Transverse colon (tissue), 4 donors: Measurements from ENCODE around the gene GPC2. TPM values are rescaled to one million over a fixed set of nuclear protein-coding genes. Genes with fewer than 3 reads are reported as not detected.
"Not testable (repeated sequence)": the region's sequence is repeated elsewhere in the genome, so short reads cannot be mapped to it uniquely, and the experiment has no call there.

Experiments
- DNase-seq: peaks from one replicate; pipeline ENCODE4 v3.0.0-alpha.2; 2019
- H3K27ac ChIP-seq, 4 donors: fragments of 200-600 bp; sonication (generic); 2 replicates each; pipeline ENCODE4 v1.5.1; 2016 to 2018; ENCODE audit warnings: inconsistent platforms in 4 of 4
- H3K27me3 ChIP-seq: fragments of 200-600 bp; sonication (generic); 2 replicates; pipeline ENCODE4 v1.5.1; 2017; ENCODE audit warnings: inconsistent platforms
- H3K36me3 ChIP-seq, 4 donors: fragments of 200-600 bp; sonication (generic); 2 replicates each; pipeline ENCODE4 v1.5.1; 2017 to 2019; ENCODE audit warnings: inconsistent platforms in 4 of 4
- H3K4me1 ChIP-seq, 4 donors: fragments of 200-600 bp; sonication (generic); 2 replicates each; pipeline ENCODE4 v1.5.1; 2017 to 2020; ENCODE audit warnings: inconsistent platforms in 4 of 4
- H3K4me3 ChIP-seq, 4 donors: fragments of 200-600 bp; sonication (generic); 1 replicate in 1 of 4; 2 replicates in 3 of 4; pipeline versions ENCODE4 v1.5.1 to v1.6.1; 2017 to 2019; ENCODE audit warnings: inconsistent platforms in 4 of 4
- H3K9me3 ChIP-seq, 2 donors: fragments of 200-600 bp; sonication (generic); 2 replicates each; pipeline ENCODE4 v1.5.1; 2017 to 2019; ENCODE audit warnings: inconsistent platforms in 2 of 2
- EP300 ChIP-seq: sonication (generic); formaldehyde crosslinking; IDR thresholded peaks from one replicate; pipeline ENCODE4 v1.6.1; 2017; ENCODE audit warnings: antibody characterized with exemption, low read depth
- POLR2A ChIP-seq: fragments of 450-650 bp; IDR thresholded peaks from one replicate; pipeline ENCODE4 v1.6.1; 2016; ENCODE audit warnings: antibody characterized with exemption, mild to moderate bottlenecking, moderate library complexity
- POLR2AphosphoS5 ChIP-seq, 3 donors: sonication (generic); formaldehyde crosslinking; IDR thresholded peaks; one replicate each; pipeline ENCODE4 v1.6.1; 2016; ENCODE audit warnings: antibody characterized with exemption in 3 of 3
- WGBS, 2 donors: methylation state at CpG; one replicate each; pipeline ENCODE4 v1.1.5; 2018; ENCODE audit warnings: low coverage in 1 of 2; 5-methylcytosine and 5-hydroxymethylcytosine counted together
- in situ Hi-C, 4 donors: fragments of 200-750 bp; cut with MboI; loops; one replicate each; pipeline versions ENCODE4 v1.15.0 to v1.15.1; 2017; ENCODE audit warnings: low sequenced_read_pairs in 3 of 4, low pct_ligation_motif_present in 1 of 4, low pct_unique_long_range_greater_than_20kb in 1 of 4
- intact Hi-C: fragments of 100-400 bp; cut with DNase I; formaldehyde crosslinking; loops from one replicate; pipeline ENCODE4 v1.15.1; 2023; ENCODE audit warnings: low total_unique reads
- total RNA-seq, 4 donors: library from RNA; depleted of rRNA; stranded (reverse); fragments of >200 nt; gene quantifications; one replicate each; pipeline ENCODE4 v1.1.0, GENCODE V29; 2016
- TF ChIP-seq, protein P1 (sequence below), 5 experiments: fragments of 200-600 bp in 3 of 5; fragments of 450-650 bp in 2 of 5; sonication (generic) in 3 of 5; IDR thresholded peaks; 1 replicate in 2 of 5; 2 replicates in 3 of 5; pipeline ENCODE4 v1.5.1; 2016 to 2017; ENCODE audit warnings: antibody characterized with exemption in 5 of 5, inconsistent platforms in 3 of 5, mild to moderate bottlenecking in 2 of 5, moderate library complexity in 1 of 5

The GPC2 gene
- total RNA-seq, 4 donors from 2014 or later = 3.5 to 17.2 (median 12.5) TPM; not detected in 1

- Histone ChIP-seq H3K4me1 (peaks cover 0 to 8% (median 2%) of the 10 kb centered on the region in 4 donors), H3K27ac (no peak overlapping the region), H3K9me3 (no peaks in the 10 kb centered on the region), H3K4me3 (no peak overlapping the region), H3K27me3 (no peaks in the 10 kb centered on the region), H3K36me3 (no peaks in the 10 kb centered on the region)
- WGBS, 2 donors = 51 to 83% methylated on average over 2 to 3 of the region's 3 CpGs
- in situ Hi-C loops (no loop called here), intact Hi-C loops (no loop called here)
- no peak for DNase-seq
- TF ChIP-seq EP300 (no peak), POLR2A (no peak), POLR2AphosphoS5 (IDR thresholded peaks at IDR 0.05) (no peak)
- TF ChIP-seq, protein P1, sequence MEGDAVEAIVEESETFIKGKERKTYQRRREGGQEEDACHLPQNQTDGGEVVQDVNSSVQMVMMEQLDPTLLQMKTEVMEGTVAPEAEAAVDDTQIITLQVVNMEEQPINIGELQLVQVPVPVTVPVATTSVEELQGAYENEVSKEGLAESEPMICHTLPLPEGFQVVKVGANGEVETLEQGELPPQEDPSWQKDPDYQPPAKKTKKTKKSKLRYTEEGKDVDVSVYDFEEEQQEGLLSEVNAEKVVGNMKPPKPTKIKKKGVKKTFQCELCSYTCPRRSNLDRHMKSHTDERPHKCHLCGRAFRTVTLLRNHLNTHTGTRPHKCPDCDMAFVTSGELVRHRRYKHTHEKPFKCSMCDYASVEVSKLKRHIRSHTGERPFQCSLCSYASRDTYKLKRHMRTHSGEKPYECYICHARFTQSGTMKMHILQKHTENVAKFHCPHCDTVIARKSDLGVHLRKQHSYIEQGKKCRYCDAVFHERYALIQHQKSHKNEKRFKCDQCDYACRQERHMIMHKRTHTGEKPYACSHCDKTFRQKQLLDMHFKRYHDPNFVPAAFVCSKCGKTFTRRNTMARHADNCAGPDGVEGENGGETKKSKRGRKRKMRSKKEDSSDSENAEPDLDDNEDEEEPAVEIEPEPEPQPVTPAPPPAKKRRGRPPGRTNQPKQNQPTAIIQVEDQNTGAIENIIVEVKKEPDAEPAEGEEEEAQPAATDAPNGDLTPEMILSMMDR (IDR thresholded peaks at IDR 0.05) = no peak
Measured at GRCh38 chr7:100189061-100189460, 11.9 kb upstream of the GPC2 start.

GRCh38 chr7:100185726-100186125 lies 8.5 kb upstream of the GPC2 start:
- TF ChIP-seq, protein P1 (IDR thresholded peaks at IDR 0.05) = no peak
- no peak for TF ChIP-seq POLR2AphosphoS5 (IDR thresholded peaks at IDR 0.05)
- TF ChIP-seq EP300 = no peak
- no peak for TF ChIP-seq POLR2A
- DNase-seq = no peak
- no peaks in the 10 kb centered on the region for H3K27me3 ChIP-seq
- no peak overlapping the region for H3K4me3 ChIP-seq
- H3K9me3 ChIP-seq = no peaks in the 10 kb centered on the region
- no peak overlapping the region for H3K27ac ChIP-seq
- intact Hi-C loops (no loop called here), in situ Hi-C loops (no loop called here)
- H3K4me1 ChIP-seq = peaks cover 0 to 3% (median 0%) of the 10 kb centered on the region in 4 donors
- no peaks in the 10 kb centered on the region for H3K36me3 ChIP-seq
- WGBS, 2 donors = 53 to 83% methylated on average over 1 to 2 of the region's 2 CpGs

DNA sequence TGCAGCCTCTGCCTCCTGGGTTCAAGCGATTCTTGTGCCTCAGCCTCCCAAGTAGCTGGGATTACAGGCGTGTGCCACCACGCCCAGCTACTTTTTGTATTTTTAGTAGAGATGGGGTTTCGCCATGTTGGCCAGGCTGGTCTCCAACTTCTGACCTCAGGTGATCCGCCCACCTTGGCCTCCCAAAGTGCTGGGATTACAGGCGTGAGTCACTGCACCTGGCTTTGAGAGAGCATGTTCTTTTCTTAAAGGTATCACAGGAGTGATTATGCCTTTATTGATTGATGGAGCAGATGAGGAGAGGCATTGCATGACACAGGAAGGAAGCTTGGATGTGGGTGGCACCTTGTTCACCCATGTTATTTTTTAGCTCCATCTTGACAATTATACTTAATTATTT lies 5.9 kb upstream of the GPC2 start:
- WGBS, 2 donors = 75% methylated on average over 6 of the region's 6 CpGs; no CpG with 5 or more reads in 1 of the 2 donors
- H3K4me3 ChIP-seq, H3K9me3 ChIP-seq, H3K27ac ChIP-seq, H3K27me3 ChIP-seq, DNase-seq, H3K4me1 ChIP-seq, in situ Hi-C loops, intact Hi-C loops, H3K36me3 ChIP-seq: not testable (repeated sequence)

GRCh38 chr7:100182616-100183015 lies 5.4 kb upstream of the GPC2 start:
- intact Hi-C loops, DNase-seq, H3K27me3 ChIP-seq, H3K36me3 ChIP-seq, H3K4me3 ChIP-seq, H3K4me1 ChIP-seq, in situ Hi-C loops, H3K27ac ChIP-seq, H3K9me3 ChIP-seq: not testable (repeated sequence)
- WGBS, 2 donors = 20 to 84% methylated on average over 1 to 6 of the region's 6 CpGs

GRCh38 chr7:100180084-100180483 lies 2.9 kb upstream of the GPC2 start:
- H3K27ac ChIP-seq, H3K4me3 ChIP-seq, H3K36me3 ChIP-seq, in situ Hi-C loops, H3K9me3 ChIP-seq, H3K27me3 ChIP-seq, DNase-seq, intact Hi-C loops: not testable (repeated sequence)
- peaks cover 8 to 15% (median 14%) of the 10 kb centered on the region in 4 donors for H3K4me1 ChIP-seq
- WGBS, 2 donors = 99 to 100% methylated on average over 1 to 3 of the region's 3 CpGs
